ENCODE results near the gene PCSK6.

Gene PCSK6

GRCh38 chr15:101439920-101440319, 49.6 kb downstream of the PCSK6 start:
- intact Hi-C loops (cut with DNase I), result loop anchor here (5.0 kb wide), 1 partner anchor 37 kb away; no protein-coding TSS in a partner anchor
- DNase-seq, result no peak

- no peak for DNase-seq
- intact Hi-C loops (cut with DNase I), result loop anchor here (5.0 kb wide), 1 partner anchor 38 kb away; no protein-coding TSS in a partner anchor
Observed at GRCh38 chr15:101439285-101439919, 50.1 kb downstream of the PCSK6 start.

GRCh38 chr15:101438482-101439284, 50.8 kb downstream of the PCSK6 start:
- intact Hi-C loops (cut with DNase I), result loop anchor here (5.0 kb wide), 1 partner anchor 39 kb away; no protein-coding TSS in a partner anchor

GRCh38 chr15:101437618-101438481, 51.7 kb downstream of the PCSK6 start:
- intact Hi-C loops (cut with DNase I), result loop anchor here (5.0 kb wide), 1 partner anchor 39 kb away; no protein-coding TSS in a partner anchor
- DNase-seq, result no peak

More at GRCh38 chr15:101438482-101439284, 50.8 kb downstream of the PCSK6 start:
- no peak for DNase-seq

GRCh38 chr15:101437209-101437608, 52.3 kb downstream of the PCSK6 start:
- DNase-seq, result peak in 5 of 10 donors; percentile 25 to 91 (median 62)

GRCh38 chr15:101436526-101436925, 53.0 kb downstream of the PCSK6 start:
- intact Hi-C loops (cut with DNase I), result loop anchor here (5.0 kb wide), 1 partner anchor 41 kb away; no protein-coding TSS in a partner anchor
- DNase-seq, result no peak

More at GRCh38 chr15:101437209-101437608, 52.3 kb downstream of the PCSK6 start:
- intact Hi-C loops (cut with DNase I), result loop anchor here (5.0 kb wide), 1 partner anchor 40 kb away; no protein-coding TSS in a partner anchor

- DNase-seq, result no peak
- intact Hi-C loops (cut with DNase I), result loop anchor here (5.0 kb wide), 1 partner anchor 42 kb away; no protein-coding TSS in a partner anchor
Observed at GRCh38 chr15:101435761-101436160, 53.7 kb downstream of the PCSK6 start.

- DNase-seq, result no peak
- intact Hi-C loops (cut with DNase I), result no loop called here
Observed at GRCh38 chr15:101434032-101434920, 55.2 kb downstream of the PCSK6 start.

- no peak for DNase-seq
- intact Hi-C loops (cut with DNase I), result no loop called here
Observed at GRCh38 chr15:101433396-101433795, 56.1 kb downstream of the PCSK6 start.

- intact Hi-C loops (cut with DNase I), result no loop called here
Observed at GRCh38 chr15:101432982-101433381, 56.5 kb downstream of the PCSK6 start.

GRCh38 chr15:101431748-101432147, 57.8 kb downstream of the PCSK6 start:
- intact Hi-C loops (cut with DNase I), result no loop called here
- no peak for DNase-seq

More at GRCh38 chr15:101432982-101433381, 56.5 kb downstream of the PCSK6 start:
- no peak for DNase-seq

GRCh38 chr15:101431301-101431700, 58.2 kb downstream of the PCSK6 start:
- intact Hi-C loops (cut with DNase I), result no loop called here

GRCh38 chr15:101429646-101430045, 59.9 kb downstream of the PCSK6 start:
- intact Hi-C loops (cut with DNase I), result no loop called here
- no peak for DNase-seq

More at GRCh38 chr15:101431301-101431700, 58.2 kb downstream of the PCSK6 start:
- no peak for DNase-seq

GRCh38 chr15:101429191-101429590, 60.3 kb downstream of the PCSK6 start:
- intact Hi-C loops (cut with DNase I), result no loop called here
- no peak for DNase-seq

- intact Hi-C loops (cut with DNase I), result no loop called here
- DNase-seq, result no peak
Observed at GRCh38 chr15:101428758-101429157, 60.7 kb downstream of the PCSK6 start.

- intact Hi-C loops (cut with DNase I), result no loop called here
- no peak for DNase-seq
Observed at GRCh38 chr15:101427606-101428487, 61.7 kb downstream of the PCSK6 start.

GRCh38 chr15:101426761-101427333, 62.7 kb downstream of the PCSK6 start:
- intact Hi-C loops (cut with DNase I), result no loop called here
- no peak for DNase-seq

GRCh38 chr15:101425787-101426365, 63.6 kb downstream of the PCSK6 start:
- intact Hi-C loops (cut with DNase I), result no loop called here
- no peak for DNase-seq

Data from posterior cingulate gyrus (tissue), 11 donors.